ENCODE measurements around the gene IFFO2. TPM values are rescaled to one million over a fixed set of nuclear protein-coding genes. Genes with fewer than 3 reads are reported as not detected.

IFFO2 gene
- total and polyA plus RNA-seq, 2 donors (not counting 3 experiments of a cell fraction or from before 2014, with no cell fraction given): 31.1 to 31.3 TPM

DNA sequence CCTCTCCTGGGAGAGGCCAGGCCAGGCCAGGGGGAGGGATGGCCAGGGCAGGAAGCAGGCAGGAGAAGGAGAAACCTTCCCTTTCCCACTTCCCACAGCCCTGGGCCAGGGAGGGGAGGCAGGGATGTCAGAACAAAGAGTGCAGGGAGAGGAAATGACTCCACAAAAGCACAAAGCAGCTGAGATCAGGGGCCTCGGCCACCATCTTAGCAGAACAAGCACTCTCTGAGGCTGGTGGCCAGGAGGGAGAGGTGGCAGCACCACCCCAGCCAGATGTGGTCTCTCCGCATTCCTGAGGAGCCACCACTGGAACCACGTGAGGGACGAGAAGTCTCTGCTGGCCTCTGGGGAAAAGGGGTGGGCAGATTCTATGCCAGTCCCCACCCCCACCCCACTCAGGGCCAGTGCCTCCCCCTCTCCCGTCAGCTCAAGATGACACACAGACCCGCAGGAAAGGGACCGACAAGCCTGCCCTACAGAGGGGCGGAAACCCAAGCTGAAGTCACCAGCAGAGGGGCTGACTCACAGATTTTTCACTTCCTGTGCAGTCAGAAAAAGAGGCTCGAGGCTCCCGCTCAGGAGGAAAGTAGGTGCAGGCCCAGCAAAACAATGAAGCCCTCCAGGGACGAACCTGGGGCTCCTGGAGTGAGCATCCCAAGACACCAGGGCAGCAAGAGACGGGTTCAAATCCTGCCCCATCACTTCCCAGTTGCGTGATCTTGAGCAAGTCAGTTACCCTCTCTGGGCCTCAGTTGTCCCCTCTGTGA, 30.0 kb downstream of the IFFO2 start:
- Histone ChIP-seq H3K9me3 (replicated peaks; ENCODE audit: control insufficient read depth, insufficient read depth, low read length) (no peaks in the 10 kb centered on the region), H4K20me1 (replicated peaks; ENCODE audit: control insufficient read depth, extremely low read depth, insufficient read depth, low read length) (no peaks in the 10 kb centered on the region), H3K36me3 (ENCODE audit: control insufficient read depth in 2 of 2, extremely low read depth in 1 of 2, insufficient read depth in 2 of 2, low read length in 2 of 2) (no peaks in the 10 kb centered on the region), H3K79me2 (ENCODE audit: control insufficient read depth, insufficient read depth, low read length) (peaks cover 75% of the 10 kb centered on the region), H3K4me1 (ENCODE audit: control insufficient read depth, extremely low read depth, insufficient read depth, low read length) (peaks cover 66% of the 10 kb centered on the region), H3K4me3 (replicated peaks in 1 of 3; ENCODE audit: insufficient read depth in 1 of 3, low read depth in 1 of 3, low read length in 3 of 3) (no peak overlapping the region), H3K4me2 (ENCODE audit: insufficient read depth, low read length) (peak overlapping the region; percentile 32), H2AFZ (ENCODE audit: low read depth, low read length) (no peak overlapping the region), H3K9me1 (replicated peaks; ENCODE audit: control insufficient read depth, extremely low read depth, insufficient read depth, low read length) (no peaks in the 10 kb centered on the region), H3K27me3 (ENCODE audit: control insufficient read depth in 2 of 2, insufficient read depth in 2 of 2, low read length in 2 of 2) (no peaks in the 10 kb centered on the region), H3K9ac (replicated peaks; ENCODE audit: extremely low read depth, insufficient read depth, low read length) (peak overlapping the region; percentile 73), H3K27ac (ENCODE audit: insufficient read depth, low read depth, low read length) (peak overlapping the region; percentile 97)
- POLR2A ChIA-PET: interaction anchor here (0.6 to 3.0 kb wide), 8 partner anchors 13 to 157 kb away, joined by 3 to 17 read pairs (median 4); partner anchors contain the start of gene IFFO2
- intact Hi-C loops (cut with micrococcal nuclease): loop anchor here (1.0 kb wide), 9 partner anchors 13 to 157 kb away; partner anchors contain the start of genes ALDH4A1 and IFFO2
- DNase-seq (ENCODE audit: low read depth, low spot score) (peak; percentile 95), FAIRE-seq (peak; percentile 99)
- dilution Hi-C loops (cut with MboI; ENCODE audit: extremely low pct_ligation_motif_present, low sequenced_read_pairs): no loop called here
- peak; percentile 44 for TF ChIP-seq POLR2A (IDR thresholded peaks at IDR 0.05; ENCODE audit: low read depth, low read length)
- TF ChIP-seq, protein P1, sequence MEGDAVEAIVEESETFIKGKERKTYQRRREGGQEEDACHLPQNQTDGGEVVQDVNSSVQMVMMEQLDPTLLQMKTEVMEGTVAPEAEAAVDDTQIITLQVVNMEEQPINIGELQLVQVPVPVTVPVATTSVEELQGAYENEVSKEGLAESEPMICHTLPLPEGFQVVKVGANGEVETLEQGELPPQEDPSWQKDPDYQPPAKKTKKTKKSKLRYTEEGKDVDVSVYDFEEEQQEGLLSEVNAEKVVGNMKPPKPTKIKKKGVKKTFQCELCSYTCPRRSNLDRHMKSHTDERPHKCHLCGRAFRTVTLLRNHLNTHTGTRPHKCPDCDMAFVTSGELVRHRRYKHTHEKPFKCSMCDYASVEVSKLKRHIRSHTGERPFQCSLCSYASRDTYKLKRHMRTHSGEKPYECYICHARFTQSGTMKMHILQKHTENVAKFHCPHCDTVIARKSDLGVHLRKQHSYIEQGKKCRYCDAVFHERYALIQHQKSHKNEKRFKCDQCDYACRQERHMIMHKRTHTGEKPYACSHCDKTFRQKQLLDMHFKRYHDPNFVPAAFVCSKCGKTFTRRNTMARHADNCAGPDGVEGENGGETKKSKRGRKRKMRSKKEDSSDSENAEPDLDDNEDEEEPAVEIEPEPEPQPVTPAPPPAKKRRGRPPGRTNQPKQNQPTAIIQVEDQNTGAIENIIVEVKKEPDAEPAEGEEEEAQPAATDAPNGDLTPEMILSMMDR (IDR thresholded peaks at IDR 0.05; ENCODE audit: extremely low read depth in 1 of 2, insufficient read depth in 1 of 2, low read depth in 1 of 2, low read length in 2 of 2): no peak
- TF ChIP-seq, protein P2, sequence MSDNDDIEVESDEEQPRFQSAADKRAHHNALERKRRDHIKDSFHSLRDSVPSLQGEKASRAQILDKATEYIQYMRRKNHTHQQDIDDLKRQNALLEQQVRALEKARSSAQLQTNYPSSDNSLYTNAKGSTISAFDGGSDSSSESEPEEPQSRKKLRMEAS (IDR thresholded peaks at IDR 0.05; ENCODE audit: insufficient read depth, insufficient read length): no peak
- peak; percentile 87 for TF ChIP-seq JUN (IDR thresholded peaks at IDR 0.05; ENCODE audit: borderline replicate concordance, insufficient read depth, insufficient read length, low read depth)
- no peak for TF ChIP-seq EZH2 (IDR thresholded peaks at IDR 0.05; ENCODE audit: borderline replicate concordance, low read depth, low read length, severe bottlenecking)
- TF ChIP-seq GATA2 (IDR thresholded peaks at IDR 0.05; ENCODE audit: insufficient read depth, insufficient read length, low read depth, low read length): no peak
- TF ChIP-seq FOS (IDR thresholded peaks at IDR 0.05; ENCODE audit: borderline replicate concordance, insufficient read depth, low read length): peak; percentile 95
- TF ChIP-seq POLR2AphosphoS5 (IDR thresholded peaks at IDR 0.05; ENCODE audit: insufficient read depth, low read depth, low read length): peak; percentile 75
- TF ChIP-seq MYC (IDR thresholded peaks at IDR 0.05; ENCODE audit: low read depth, low read length): peak; percentile 13
- CTCF ChIA-PET: interaction anchor here (0.8 to 8.4 kb wide), 14 partner anchors 10 to 187 kb away, joined by 3 to 135 read pairs (median 8); partner anchors contain the start of gene IFFO2
- TSS peak; percentile 77 for BruUV-seq (replicated peaks)
